Skin epidermis (tissue), 12 donors: Measurements from ENCODE around the gene ATPAF1.

Source experiments
- H3K27ac ChIP-seq, 21 experiments: fragments of 200-600 bp; sonication (generic) in 11 of 21; one replicate each; pipeline ENCODE4 v1.5.0; 2020; ENCODE audit warnings: mild to moderate bottlenecking in 3 of 21, inconsistent platforms in 2 of 21, moderate library complexity in 2 of 21
- H3K4me3 ChIP-seq, 7 experiments: fragments of 200-600 bp; sonication (generic) in 2 of 7; one replicate each; pipeline ENCODE4 v1.5.0; 2020; ENCODE audit warnings: inconsistent platforms in 2 of 7, mild to moderate bottlenecking in 2 of 7, moderate library complexity in 1 of 7

Gene ATPAF1

GRCh38 chr1:46619656-46620258, 48.4 kb downstream of the ATPAF1 start:
- H3K27ac ChIP-seq, result no peak overlapping the region
- no peak overlapping the region for H3K4me3 ChIP-seq

DNA sequence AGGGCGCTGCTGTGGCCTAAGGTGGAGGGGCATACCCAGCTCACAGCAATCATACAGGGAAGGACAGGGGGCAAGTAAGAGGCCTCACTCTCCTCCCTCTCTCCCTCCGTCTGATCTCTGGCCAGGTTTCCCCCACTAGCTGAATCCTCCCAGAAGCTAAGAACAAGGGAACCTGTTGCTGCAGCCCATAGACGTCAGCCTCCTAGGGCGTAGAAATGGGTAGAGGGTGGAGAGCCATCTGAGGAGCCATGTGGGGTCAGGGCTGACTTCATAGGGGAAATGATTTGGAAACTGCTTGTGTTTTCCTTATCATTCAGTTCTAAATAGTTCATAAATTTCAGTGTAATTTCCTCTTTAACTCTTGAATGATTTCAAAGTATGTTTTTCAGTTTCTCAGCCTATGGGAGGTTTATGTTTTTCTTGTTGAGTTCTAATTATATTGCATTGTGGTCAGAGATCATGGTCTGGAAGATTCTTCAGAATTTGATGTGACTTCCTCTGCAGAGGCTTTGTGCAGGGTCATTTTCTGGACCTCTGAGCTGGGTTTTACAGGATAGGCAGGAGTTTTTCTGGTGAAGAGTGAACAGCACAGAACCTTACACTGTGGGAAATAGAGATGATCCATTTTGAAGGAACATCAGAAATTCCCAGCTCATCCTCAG, 49.3 kb downstream of the ATPAF1 start:
- Histone ChIP-seq H3K4me3 (no peak overlapping the region), H3K27ac (no peak overlapping the region)

DNA sequence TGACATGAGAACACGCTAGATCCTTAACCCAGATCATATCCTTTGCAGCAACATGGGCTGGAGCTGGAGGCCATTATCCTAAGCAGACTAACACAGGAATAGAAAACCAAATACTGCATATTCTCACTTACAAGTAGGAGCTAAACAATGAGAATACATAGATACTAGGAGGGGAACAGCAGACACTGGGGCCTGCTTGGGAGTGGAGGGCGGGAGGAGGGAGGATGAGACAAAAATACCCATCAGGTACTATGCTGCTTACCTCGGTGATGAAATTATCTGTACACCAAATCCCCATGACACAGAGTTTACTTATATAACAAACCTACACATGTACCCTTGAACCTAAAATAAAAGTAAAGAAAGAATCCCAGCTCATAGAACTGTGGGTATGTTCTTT, 50.3 kb downstream of the ATPAF1 start:
- H3K27ac ChIP-seq, result peak overlapping the region in 3 of 21 experiments; percentile 11 to 93 (median 19)
- no peak overlapping the region for H3K4me3 ChIP-seq

DNA sequence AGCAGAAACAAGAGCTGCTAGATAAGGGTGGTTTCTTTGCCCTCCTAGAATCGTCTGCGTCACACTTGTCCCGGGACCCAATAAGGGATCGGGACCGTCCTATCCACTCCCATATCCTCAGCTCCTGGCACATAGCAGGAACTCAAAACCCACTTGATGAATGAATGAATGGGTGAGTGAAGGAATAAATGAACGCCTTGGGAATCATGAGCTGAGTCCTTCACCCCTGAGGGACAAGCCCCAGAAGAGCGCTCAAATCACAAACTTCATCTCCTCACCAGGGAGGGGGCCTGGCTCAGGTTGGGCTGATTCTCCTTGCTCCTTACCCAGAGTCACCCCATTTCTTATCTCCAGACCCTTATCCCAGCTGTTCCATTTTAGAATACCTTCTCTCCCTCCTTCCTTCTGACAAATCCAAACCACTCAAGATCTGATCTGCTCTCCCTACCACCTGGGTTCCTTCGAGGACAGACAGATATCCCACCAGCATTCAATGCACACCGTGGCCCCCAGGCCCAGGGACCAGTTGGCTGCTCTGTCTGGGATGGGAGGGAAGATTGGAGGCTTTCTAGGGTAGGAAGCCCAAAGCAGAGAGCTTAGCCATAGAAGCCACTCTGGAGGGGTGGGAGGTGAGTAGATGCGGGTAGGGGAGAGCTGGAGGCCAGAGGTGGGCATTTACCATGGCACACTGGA, 50.9 kb downstream of the ATPAF1 start:
- peak overlapping the region in 20 of 21 experiments; percentile 85 to 96 (median 93) for H3K27ac ChIP-seq
- peak overlapping the region; percentile 65 to 95 (median 78) for H3K4me3 ChIP-seq

- Histone ChIP-seq H3K4me3 (peak within 1 kb of the TSS; percentile 65 to 95 (median 78)), H3K27ac (peak within 1 kb of the TSS; percentile 85 to 96 (median 93))
Measured at GRCh38 chr1:46616277-46617107, 51.7 kb downstream of the ATPAF1 start, which contains the start of gene MOB3C. TSS of gene MOB3C (minus strand) at chr1:46616811. CDS start at chr1:46613321, 3,490 bp downstream.

- peak overlapping the region in 20 of 21 experiments; percentile 85 to 96 (median 93) for H3K27ac ChIP-seq
- H3K4me3 ChIP-seq, result peak overlapping the region; percentile 65 to 95 (median 78)
Measured at GRCh38 chr1:46615735-46616134, 52.4 kb downstream of the ATPAF1 start.

GRCh38 chr1:46615088-46615487, 53.1 kb downstream of the ATPAF1 start:
- Histone ChIP-seq H3K4me3 (peak overlapping the region in 2 of 7 experiments; percentile 78 to 86), H3K27ac (peak overlapping the region in 10 of 21 experiments; percentile 33 to 94 (median 92))

GRCh38 chr1:46614604-46614984, 53.6 kb downstream of the ATPAF1 start:
- Histone ChIP-seq H3K27ac (peak overlapping the region in 11 of 21 experiments; percentile 5 to 94 (median 36)), H3K4me3 (no peak overlapping the region)

DNA sequence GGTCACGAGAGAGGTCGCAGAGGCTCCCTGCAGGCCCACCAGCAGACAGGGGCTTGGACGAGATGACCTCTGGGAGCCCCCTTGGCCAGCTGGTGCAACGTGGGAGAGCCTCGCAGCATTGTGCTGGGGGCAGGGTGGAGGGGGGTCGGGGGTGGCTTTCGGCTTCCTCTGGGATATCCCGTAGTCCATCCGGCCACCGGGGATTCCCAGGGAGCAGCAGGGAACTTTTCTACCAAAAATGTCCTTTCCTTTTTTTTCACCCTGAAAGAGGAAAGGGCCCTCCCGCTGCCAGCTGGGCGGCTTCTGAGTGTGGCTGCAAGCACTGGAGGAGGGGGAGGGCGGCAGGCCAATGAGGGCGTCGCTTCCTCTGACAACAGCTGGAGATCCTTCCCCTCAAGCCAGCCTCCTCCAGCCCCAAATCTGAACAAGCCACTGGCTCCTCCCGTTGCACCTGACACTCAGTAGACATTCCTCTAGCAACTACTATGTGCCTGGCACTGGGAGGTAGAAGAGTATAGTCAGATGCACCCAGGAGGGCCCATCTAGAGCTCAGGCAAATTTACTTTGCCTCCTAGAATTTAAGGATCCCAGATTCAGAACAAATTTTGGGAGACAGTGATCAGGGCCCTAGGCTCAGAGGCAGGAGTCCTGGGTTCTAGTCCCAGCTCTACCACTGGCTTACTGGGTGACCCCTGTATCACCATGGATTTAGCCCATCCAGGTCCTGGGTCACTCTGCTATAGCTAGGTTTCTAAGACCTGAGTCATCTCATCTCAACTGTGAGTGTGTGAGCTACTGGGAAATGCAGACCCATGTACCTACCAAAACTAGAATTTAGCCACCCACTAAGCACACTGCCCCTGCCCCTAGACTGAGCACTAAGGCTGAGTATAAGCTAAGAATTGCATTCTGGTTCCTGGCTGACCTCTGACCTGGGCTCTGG, 54.2 kb downstream of the ATPAF1 start:
- Histone ChIP-seq H3K27ac (peak overlapping the region in 17 of 21 experiments; percentile 5 to 92 (median 63)), H3K4me3 (peak overlapping the region in 3 of 7 experiments; percentile 4 to 32 (median 7))

DNA sequence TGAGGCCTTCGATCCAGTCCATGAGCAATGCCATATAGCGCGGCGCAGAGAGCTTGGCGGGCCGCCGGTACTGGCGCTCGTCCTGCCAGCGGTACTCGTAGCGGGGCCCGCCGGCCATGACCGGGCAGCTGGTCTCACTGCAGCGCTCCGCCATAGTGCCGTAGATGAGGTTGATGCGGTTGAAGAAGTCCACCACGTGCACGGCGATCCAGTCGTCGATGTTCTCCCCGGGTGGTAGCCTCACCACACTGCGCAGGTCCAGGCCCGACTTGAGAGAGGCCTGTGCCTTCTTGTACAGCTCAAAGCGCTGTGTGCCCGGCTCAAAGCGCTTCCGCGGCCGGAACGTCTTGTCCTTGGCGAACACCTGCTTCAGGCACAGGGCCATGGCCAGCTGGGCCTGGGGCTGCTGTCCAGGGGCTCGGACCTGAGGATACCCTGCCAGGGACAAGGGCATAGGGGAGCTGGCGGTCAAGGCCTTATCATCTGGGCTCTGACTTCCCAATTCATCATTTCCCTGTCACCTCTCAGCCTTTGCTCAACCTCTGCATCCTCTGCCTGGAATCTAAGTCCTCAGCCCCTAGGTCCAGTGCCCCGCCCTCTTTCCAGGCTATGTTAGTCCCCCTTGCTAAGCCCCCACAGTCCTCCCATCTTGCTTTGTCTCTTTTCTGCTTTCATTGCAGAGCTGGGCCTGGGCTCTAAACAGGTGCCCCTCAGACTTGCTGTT, 55.1 kb downstream of the ATPAF1 start:
- H3K4me3 ChIP-seq, result peak overlapping the region in 3 of 7 experiments; percentile 4 to 32 (median 7)
- H3K27ac ChIP-seq, result peak overlapping the region in 17 of 21 experiments; percentile 10 to 92 (median 63)

DNA sequence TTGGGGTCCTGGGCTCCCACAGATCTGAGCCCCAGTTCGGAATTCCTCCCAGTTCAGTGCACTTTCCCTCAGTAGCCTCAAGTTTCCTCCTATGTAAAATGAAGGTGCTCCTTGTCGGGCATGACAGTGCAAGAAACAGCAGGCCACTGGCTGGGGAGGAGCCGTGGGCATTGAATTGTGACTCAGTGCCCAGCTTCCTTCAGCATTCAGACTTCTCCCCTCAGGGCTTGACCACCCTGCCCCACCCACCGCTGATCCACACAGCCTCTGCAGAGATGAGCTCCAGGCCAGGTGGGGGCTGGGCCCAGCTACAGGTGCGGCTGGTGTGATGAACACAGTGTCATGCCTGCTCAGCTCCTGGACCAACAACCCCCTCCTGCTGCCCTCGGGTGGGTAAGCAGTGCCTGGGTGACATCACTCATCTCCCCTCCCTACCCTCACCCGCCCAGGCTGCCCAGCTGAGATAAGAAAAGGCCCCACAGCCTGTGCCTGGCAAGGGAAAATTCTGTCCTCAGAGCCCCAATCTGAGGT, 56.4 kb downstream of the ATPAF1 start:
- Histone ChIP-seq H3K4me3 (no peak overlapping the region), H3K27ac (peak overlapping the region in 16 of 21 experiments; percentile 4 to 77 (median 62))

- Histone ChIP-seq H3K4me3 (no peak overlapping the region), H3K27ac (peak overlapping the region in 7 of 21 experiments; percentile 0 to 67 (median 35))
Measured at GRCh38 chr1:46607345-46608130, 60.6 kb downstream of the ATPAF1 start.

DNA sequence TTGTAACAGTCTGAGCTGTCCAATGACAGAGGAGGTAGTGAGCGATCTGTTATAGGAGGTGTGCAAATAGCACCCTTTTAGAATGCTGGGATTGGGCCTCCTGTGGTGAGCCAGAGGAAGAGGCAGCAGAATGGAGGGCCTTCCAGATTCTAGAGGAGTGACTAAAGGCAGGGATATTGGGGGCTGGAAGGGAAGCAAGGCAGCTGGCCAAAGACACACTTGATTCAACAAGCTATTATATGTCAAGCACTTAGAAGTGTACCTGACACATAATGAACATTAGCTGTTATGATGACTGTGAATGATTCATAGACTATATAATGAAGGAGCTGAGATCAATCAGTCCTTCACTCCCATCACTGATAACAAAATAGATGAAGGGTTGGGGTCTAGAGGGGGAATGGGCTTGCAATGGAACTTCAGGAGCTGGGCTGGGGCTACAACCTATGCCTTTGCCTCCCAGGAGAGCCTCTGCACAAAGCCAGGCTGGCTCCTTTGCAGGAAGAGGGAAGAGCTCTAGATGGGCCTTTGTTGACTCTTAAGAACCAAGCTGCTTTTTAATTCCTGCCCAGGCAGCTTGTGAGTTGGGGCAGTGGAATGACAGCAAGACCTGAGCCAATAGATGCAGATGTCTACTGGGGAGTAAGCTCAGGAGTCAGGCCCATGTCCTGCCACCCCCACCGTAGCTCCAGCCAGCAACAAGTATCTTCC, 61.8 kb downstream of the ATPAF1 start:
- Histone ChIP-seq H3K27ac (peak overlapping the region in 4 of 21 experiments; percentile 14 to 49 (median 18)), H3K4me3 (no peak overlapping the region)

- no peak overlapping the region for H3K4me3 ChIP-seq
Measured at GRCh38 chr1:46605232-46605631, 62.9 kb downstream of the ATPAF1 start.

GRCh38 chr1:46603858-46604549, 64.2 kb downstream of the ATPAF1 start, which contains the start of gene MKNK1:
TSS of gene MKNK1 (minus strand) at chr1:46604268. CDS start at chr1:46583327, 20,941 bp downstream.
- Histone ChIP-seq H3K27ac (peak within 1 kb of the TSS in 20 of 21 experiments; percentile 55 to 95 (median 86)), H3K4me3 (peak within 1 kb of the TSS; percentile 57 to 92 (median 68))

More at GRCh38 chr1:46605232-46605631, 62.9 kb downstream of the ATPAF1 start:
- peak overlapping the region in 3 of 21 experiments; percentile 11 to 95 (median 43) for H3K27ac ChIP-seq
